Mesothelial cell of epicardium (in vitro differentiated cells): ENCODE results near the gene SCG3. TPM values are rescaled to one million over a fixed set of nuclear protein-coding genes. Genes with fewer than 3 reads are reported as not detected.

Experiments
- DNase-seq, 2 experiments: peaks; one replicate each; pipeline ENCODE4 v3.0.0; 2021; ENCODE audit warnings: low spot score in 2 of 2; ENCODE audit not compliant: unreplicated experiment in 2 of 2
- H3K27ac Mint-ChIP-seq: 2 replicates; pipeline ENCODE4 v1.8.0; 2021; ENCODE audit warnings: mixed read lengths
- H3K27me3 Mint-ChIP-seq: 2 replicates; pipeline ENCODE4 v1.8.0; 2021; ENCODE audit warnings: low read depth, mixed read lengths
- H3K36me3 Mint-ChIP-seq: 2 replicates; pipeline ENCODE4 v1.8.0; 2021; ENCODE audit warnings: mixed read lengths
- H3K4me1 Mint-ChIP-seq: 2 replicates; pipeline ENCODE4 v1.8.0; 2021; ENCODE audit warnings: mixed read lengths
- H3K4me3 Mint-ChIP-seq: 2 replicates; pipeline ENCODE4 v1.8.0; 2021; ENCODE audit warnings: mild to moderate bottlenecking, moderate library complexity, mixed read lengths
- H3K9me3 Mint-ChIP-seq: 2 replicates; pipeline ENCODE4 v1.8.0; 2021; ENCODE audit warnings: mixed read lengths
- total RNA-seq: library from RNA; stranded (reverse); gene quantifications from 3 replicates; pipeline ENCODE4 v1.2.1, GENCODE V29; 2021
- TF ChIP-seq, protein P1 (sequence below): fragments of 200-600 bp; sonication (generic); IDR thresholded peaks from one replicate; pipeline ENCODE4 v1.5.0; 2021; ENCODE audit warnings: antibody characterized with exemption; ENCODE audit not compliant: unreplicated experiment

SCG3 gene
- total RNA-seq, 1 donor from 2014 or later = not detected

DNA sequence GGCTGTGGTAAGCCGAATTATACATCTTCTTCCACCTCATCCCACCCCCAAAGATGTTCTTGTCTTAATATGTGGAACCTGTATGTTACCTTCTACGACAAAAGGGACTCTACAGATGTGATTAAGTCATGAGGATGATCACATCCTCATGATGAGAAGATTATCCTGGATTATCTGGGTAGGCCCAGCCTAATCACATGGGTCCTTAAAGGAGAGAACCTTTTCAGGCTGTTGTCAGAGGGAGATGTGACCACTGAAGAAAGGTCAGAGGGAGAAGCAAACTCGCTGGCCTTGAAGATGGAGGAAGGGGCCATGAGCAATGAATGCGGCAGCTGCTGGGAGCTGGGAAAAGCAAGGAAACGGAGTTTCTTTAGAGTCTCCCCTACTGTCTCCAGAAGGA is 12.9 kb upstream of the SCG3 start:
- peaks cover 4% of the 10 kb centered on the region for H3K27me3 Mint-ChIP-seq
- no peak overlapping the region for H3K4me3 Mint-ChIP-seq
- no peaks in the 10 kb centered on the region for H3K36me3 Mint-ChIP-seq
- H3K9me3 Mint-ChIP-seq = no peaks in the 10 kb centered on the region
- DNase-seq = no peak
- TF ChIP-seq, protein P1, sequence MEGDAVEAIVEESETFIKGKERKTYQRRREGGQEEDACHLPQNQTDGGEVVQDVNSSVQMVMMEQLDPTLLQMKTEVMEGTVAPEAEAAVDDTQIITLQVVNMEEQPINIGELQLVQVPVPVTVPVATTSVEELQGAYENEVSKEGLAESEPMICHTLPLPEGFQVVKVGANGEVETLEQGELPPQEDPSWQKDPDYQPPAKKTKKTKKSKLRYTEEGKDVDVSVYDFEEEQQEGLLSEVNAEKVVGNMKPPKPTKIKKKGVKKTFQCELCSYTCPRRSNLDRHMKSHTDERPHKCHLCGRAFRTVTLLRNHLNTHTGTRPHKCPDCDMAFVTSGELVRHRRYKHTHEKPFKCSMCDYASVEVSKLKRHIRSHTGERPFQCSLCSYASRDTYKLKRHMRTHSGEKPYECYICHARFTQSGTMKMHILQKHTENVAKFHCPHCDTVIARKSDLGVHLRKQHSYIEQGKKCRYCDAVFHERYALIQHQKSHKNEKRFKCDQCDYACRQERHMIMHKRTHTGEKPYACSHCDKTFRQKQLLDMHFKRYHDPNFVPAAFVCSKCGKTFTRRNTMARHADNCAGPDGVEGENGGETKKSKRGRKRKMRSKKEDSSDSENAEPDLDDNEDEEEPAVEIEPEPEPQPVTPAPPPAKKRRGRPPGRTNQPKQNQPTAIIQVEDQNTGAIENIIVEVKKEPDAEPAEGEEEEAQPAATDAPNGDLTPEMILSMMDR = no peak
- H3K4me1 Mint-ChIP-seq = peaks cover 5% of the 10 kb centered on the region
- H3K27ac Mint-ChIP-seq = no peak overlapping the region

DNA sequence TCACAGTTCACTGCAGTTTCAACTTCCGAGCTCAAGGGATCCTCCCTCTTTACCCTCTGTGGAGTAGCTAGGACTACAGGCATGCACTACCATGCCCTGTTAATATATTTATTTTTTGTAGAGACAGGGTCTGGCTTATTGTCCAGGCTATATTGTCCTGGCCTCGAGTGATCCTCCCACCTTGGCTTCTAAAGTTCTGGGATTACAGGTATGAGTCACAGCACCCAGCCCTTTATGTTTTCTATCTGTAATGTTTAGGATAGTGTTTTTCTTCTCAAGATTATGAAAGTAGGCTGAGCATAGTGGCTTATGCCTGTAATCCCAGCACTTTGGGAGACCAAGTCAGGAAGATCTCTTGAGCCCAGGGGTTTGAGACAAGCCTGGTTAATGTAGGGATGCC is 11.9 kb upstream of the SCG3 start:
- no peak overlapping the region for H3K27ac Mint-ChIP-seq
- H3K27me3 Mint-ChIP-seq = peaks cover 4% of the 10 kb centered on the region
- no peaks in the 10 kb centered on the region for H3K9me3 Mint-ChIP-seq
- H3K36me3 Mint-ChIP-seq = no peaks in the 10 kb centered on the region
- DNase-seq = no peak
- H3K4me1 Mint-ChIP-seq = peaks cover 5% of the 10 kb centered on the region
- no peak overlapping the region for H3K4me3 Mint-ChIP-seq
- TF ChIP-seq, protein P1 = no peak

- DNase-seq = no peak
- no peaks in the 10 kb centered on the region for H3K9me3 Mint-ChIP-seq
- peaks cover 3% of the 10 kb centered on the region for H3K27me3 Mint-ChIP-seq
- no peak overlapping the region for H3K4me3 Mint-ChIP-seq
- H3K36me3 Mint-ChIP-seq = no peaks in the 10 kb centered on the region
- TF ChIP-seq, protein P1 = no peak
- H3K4me1 Mint-ChIP-seq = peaks cover 5% of the 10 kb centered on the region
- no peak overlapping the region for H3K27ac Mint-ChIP-seq
Observed at GRCh38 chr15:51672155-51672687, 9.1 kb upstream of the SCG3 start.

- Mint-ChIP-seq H3K4me3 (no peak overlapping the region), H3K9me3 (no peaks in the 10 kb centered on the region), H3K27ac (no peak overlapping the region), H3K27me3 (peaks cover 6% of the 10 kb centered on the region), H3K4me1 (peaks cover 5% of the 10 kb centered on the region), H3K36me3 (no peaks in the 10 kb centered on the region)
- TF ChIP-seq, protein P1 = no peak
- DNase-seq = no peak
Observed at GRCh38 chr15:51672913-51673857, 8.1 kb upstream of the SCG3 start.

GRCh38 chr15:51675234-51675633 is 6.1 kb upstream of the SCG3 start:
- Mint-ChIP-seq H3K4me1 (peaks cover 5% of the 10 kb centered on the region), H3K36me3 (no peaks in the 10 kb centered on the region), H3K27me3 (peaks cover 15% of the 10 kb centered on the region), H3K4me3 (no peak overlapping the region), H3K9me3 (no peaks in the 10 kb centered on the region), H3K27ac (no peak overlapping the region)
- TF ChIP-seq, protein P1 = no peak
- no peak for DNase-seq
